Tibial nerve (tissue), 4 donors: ENCODE results near the gene PPM1F. TPM values are rescaled to one million over a fixed set of nuclear protein-coding genes. Genes with fewer than 3 reads are reported as not detected.

Source experiments
- DNase-seq, 2 donors: peaks; one replicate each; pipeline ENCODE4 v3.0.0-alpha.2; 2019; ENCODE audit warnings: low spot score in 2 of 2
- H3K27ac ChIP-seq, 4 donors: fragments of 200-600 bp; sonication (generic) in 3 of 4; one replicate each; pipeline ENCODE4 v1.5.1; 2017 to 2019; ENCODE audit warnings: mild to moderate bottlenecking in 1 of 4
- H3K27me3 ChIP-seq, 2 donors: fragments of 200-600 bp; sonication (generic) in 1 of 2; one replicate each; pipeline versions ENCODE4 v1.5.1 to v1.6.0; 2017 to 2019
- H3K36me3 ChIP-seq, 3 donors: fragments of 200-600 bp; sonication (generic); one replicate each; pipeline ENCODE4 v1.5.1; 2018 to 2019
- H3K4me1 ChIP-seq, 4 donors: fragments of 200-600 bp; sonication (generic) in 3 of 4; one replicate each; pipeline ENCODE4 v1.5.1; 2017 to 2019
- H3K4me3 ChIP-seq, 4 donors: fragments of 200-600 bp; sonication (generic) in 3 of 4; one replicate each; pipeline ENCODE4 v1.5.1; 2017 to 2019; ENCODE audit warnings: mild to moderate bottlenecking in 1 of 4, moderate library complexity in 1 of 4
- H3K9me3 ChIP-seq, 4 donors: fragments of 200-600 bp; sonication (generic) in 3 of 4; one replicate each; pipeline ENCODE4 v1.5.1; 2017 to 2019
- EP300 ChIP-seq, 2 donors: sonication (generic); formaldehyde crosslinking; IDR thresholded peaks; one replicate each; pipeline ENCODE4 v1.6.1; 2017; ENCODE audit warnings: antibody characterized with exemption in 2 of 2, mild to moderate bottlenecking in 1 of 2
- POLR2A ChIP-seq, 2 donors: fragments of 450-650 bp; IDR thresholded peaks; one replicate each; pipeline ENCODE4 v1.6.1; 2017; ENCODE audit warnings: antibody characterized with exemption in 2 of 2, mild to moderate bottlenecking in 2 of 2, moderate library complexity in 2 of 2
- WGBS, 2 donors: methylation state at CpG; one replicate each; pipeline ENCODE4 v1.1.5; 2018; 5-methylcytosine and 5-hydroxymethylcytosine counted together
- total RNA-seq, 4 donors: library from RNA; depleted of rRNA; stranded (reverse); fragments of >200 nt; gene quantifications; one replicate each; pipeline ENCODE4 v1.1.0, GENCODE V29; 2016
- TF ChIP-seq, protein P1 (sequence below), 5 experiments: fragments of 200-600 bp in 3 of 5; fragments of 450-650 bp in 2 of 5; sonication (generic) in 3 of 5; IDR thresholded peaks; one replicate each; pipeline ENCODE4 v1.5.1; 2016 to 2019; ENCODE audit warnings: antibody characterized with exemption in 5 of 5, mild to moderate bottlenecking in 3 of 5, moderate library complexity in 2 of 5

The PPM1F gene
- total RNA-seq, 4 donors from 2014 or later: 59.4 to 78.3 (median 67.2) TPM

GRCh38 chr22:21966643-21967516 is 14.2 kb upstream of the PPM1F start:
- Histone ChIP-seq H3K36me3 (peaks cover 10 to 100% (median 37%) of the 10 kb centered on the region in 3 donors), H3K27ac (peak overlapping the region in 2 of 4 donors; percentile 4 to 34)
- TF ChIP-seq, protein P1, sequence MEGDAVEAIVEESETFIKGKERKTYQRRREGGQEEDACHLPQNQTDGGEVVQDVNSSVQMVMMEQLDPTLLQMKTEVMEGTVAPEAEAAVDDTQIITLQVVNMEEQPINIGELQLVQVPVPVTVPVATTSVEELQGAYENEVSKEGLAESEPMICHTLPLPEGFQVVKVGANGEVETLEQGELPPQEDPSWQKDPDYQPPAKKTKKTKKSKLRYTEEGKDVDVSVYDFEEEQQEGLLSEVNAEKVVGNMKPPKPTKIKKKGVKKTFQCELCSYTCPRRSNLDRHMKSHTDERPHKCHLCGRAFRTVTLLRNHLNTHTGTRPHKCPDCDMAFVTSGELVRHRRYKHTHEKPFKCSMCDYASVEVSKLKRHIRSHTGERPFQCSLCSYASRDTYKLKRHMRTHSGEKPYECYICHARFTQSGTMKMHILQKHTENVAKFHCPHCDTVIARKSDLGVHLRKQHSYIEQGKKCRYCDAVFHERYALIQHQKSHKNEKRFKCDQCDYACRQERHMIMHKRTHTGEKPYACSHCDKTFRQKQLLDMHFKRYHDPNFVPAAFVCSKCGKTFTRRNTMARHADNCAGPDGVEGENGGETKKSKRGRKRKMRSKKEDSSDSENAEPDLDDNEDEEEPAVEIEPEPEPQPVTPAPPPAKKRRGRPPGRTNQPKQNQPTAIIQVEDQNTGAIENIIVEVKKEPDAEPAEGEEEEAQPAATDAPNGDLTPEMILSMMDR (IDR thresholded peaks at IDR 0.05): no peak
- no peak for TF ChIP-seq EP300 (IDR thresholded peaks at IDR 0.05)
- TF ChIP-seq POLR2A (IDR thresholded peaks at IDR 0.05): no peak

GRCh38 chr22:21965762-21966288 is 13.2 kb upstream of the PPM1F start:
- H3K36me3 ChIP-seq: peaks cover 10 to 100% (median 37%) of the 10 kb centered on the region in 3 donors
- H3K27me3 ChIP-seq: no peaks in the 10 kb centered on the region
- WGBS, 2 donors: 93% methylated on average over 6 of the region's 6 CpGs
- H3K9me3 ChIP-seq: no peaks in the 10 kb centered on the region
- TF ChIP-seq POLR2A (IDR thresholded peaks at IDR 0.05) (no peak), EP300 (IDR thresholded peaks at IDR 0.05) (no peak)
- TF ChIP-seq, protein P1 (IDR thresholded peaks at IDR 0.05): no peak
- H3K4me3 ChIP-seq: no peak overlapping the region
- DNase-seq: no peak
- no peaks in the 10 kb centered on the region for H3K4me1 ChIP-seq
- H3K27ac ChIP-seq: peak overlapping the region in 1 of 4 donors; percentile 34

More at GRCh38 chr22:21966643-21967516, 14.2 kb upstream of the PPM1F start:
- Histone ChIP-seq H3K9me3 (no peaks in the 10 kb centered on the region), H3K27me3 (no peaks in the 10 kb centered on the region), H3K4me1 (no peaks in the 10 kb centered on the region), H3K4me3 (no peak overlapping the region)
- DNase-seq: no peak
- 70 to 75% methylated on average over 16 of the region's 16 CpGs for WGBS, 2 donors

DNA sequence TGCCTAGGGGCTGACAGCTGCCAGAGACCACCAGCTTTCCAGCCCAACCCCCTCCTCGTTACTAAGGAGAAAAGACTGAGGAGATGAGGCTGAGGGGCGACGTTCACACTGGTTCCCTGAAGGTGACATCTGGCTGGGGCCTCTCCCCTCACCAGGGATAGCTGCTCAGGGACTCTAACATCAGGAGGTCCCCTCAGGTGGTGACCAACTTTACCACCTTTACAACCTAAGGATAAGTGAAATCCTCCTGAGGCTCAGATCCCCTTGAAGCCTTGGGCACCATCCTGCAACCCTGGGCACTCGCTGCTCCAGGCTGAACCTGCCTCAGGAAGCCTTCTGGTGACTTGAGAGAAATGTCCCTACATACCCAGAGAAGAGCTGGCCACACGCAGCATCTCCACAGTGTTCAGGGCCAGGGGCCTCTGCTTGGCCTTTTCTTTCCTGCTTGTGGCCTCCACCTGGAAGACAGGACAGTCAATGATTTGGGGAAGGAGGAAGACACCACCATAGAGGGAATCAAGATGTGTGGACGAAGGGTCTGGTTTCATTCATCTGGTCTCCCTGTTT is 12.4 kb upstream of the PPM1F start:
- WGBS, 2 donors: 88 to 97% methylated on average over 6 of the region's 6 CpGs
- peak overlapping the region in 1 of 4 donors; percentile 23 for H3K27ac ChIP-seq
- no peaks in the 10 kb centered on the region for H3K27me3 ChIP-seq
- peaks cover 10 to 100% (median 33%) of the 10 kb centered on the region in 3 donors for H3K36me3 ChIP-seq
- TF ChIP-seq EP300 (IDR thresholded peaks at IDR 0.05) (no peak), POLR2A (IDR thresholded peaks at IDR 0.05) (no peak)
- TF ChIP-seq, protein P1 (IDR thresholded peaks at IDR 0.05): no peak
- H3K4me3 ChIP-seq: no peak overlapping the region
- no peak for DNase-seq
- no peaks in the 10 kb centered on the region for H3K9me3 ChIP-seq
- no peaks in the 10 kb centered on the region for H3K4me1 ChIP-seq

- no peaks in the 10 kb centered on the region for H3K4me1 ChIP-seq
- H3K27ac ChIP-seq: no peak overlapping the region
- DNase-seq: no peak
- H3K36me3 ChIP-seq: peaks cover 10 to 100% (median 32%) of the 10 kb centered on the region in 3 donors
- no peaks in the 10 kb centered on the region for H3K27me3 ChIP-seq
- TF ChIP-seq EP300 (IDR thresholded peaks at IDR 0.05) (no peak), POLR2A (IDR thresholded peaks at IDR 0.05) (no peak)
- TF ChIP-seq, protein P1 (IDR thresholded peaks at IDR 0.05): no peak
- no peak overlapping the region for H3K4me3 ChIP-seq
- H3K9me3 ChIP-seq: no peaks in the 10 kb centered on the region
- 94 to 96% methylated on average over 4 to 15 of the region's 15 CpGs for WGBS, 2 donors
Observed at GRCh38 chr22:21964234-21964633, 11.6 kb upstream of the PPM1F start.

- Histone ChIP-seq H3K36me3 (peaks cover 10 to 100% (median 32%) of the 10 kb centered on the region in 3 donors), H3K9me3 (no peaks in the 10 kb centered on the region), H3K27me3 (no peaks in the 10 kb centered on the region), H3K4me3 (no peak overlapping the region), H3K27ac (no peak overlapping the region), H3K4me1 (no peaks in the 10 kb centered on the region)
- TF ChIP-seq POLR2A (IDR thresholded peaks at IDR 0.05) (no peak), EP300 (IDR thresholded peaks at IDR 0.05) (no peak)
- TF ChIP-seq, protein P1 (IDR thresholded peaks at IDR 0.05): no peak
- DNase-seq: no peak
- 92% methylated on average over 10 to 18 of the region's 19 CpGs for WGBS, 2 donors
Observed at GRCh38 chr22:21963790-21964211, 11.2 kb upstream of the PPM1F start.
